Tibial nerve (tissue), 4 donors: ENCODE data around the gene BLOC1S1. TPM values are rescaled to one million over a fixed set of nuclear protein-coding genes. Genes with fewer than 3 reads are reported as not detected.
A peak's percentile ranks its signal among the peaks of the same experiment; 100 is the strongest.

Experiments used
- DNase-seq, 2 donors: peaks; one replicate each; pipeline ENCODE4 v3.0.0-alpha.2; 2019; ENCODE audit warnings: low spot score in 2 of 2
- H3K27ac ChIP-seq, 4 donors: fragments of 200-600 bp; sonication (generic) in 3 of 4; one replicate each; pipeline ENCODE4 v1.5.1; 2017 to 2019; ENCODE audit warnings: mild to moderate bottlenecking in 1 of 4
- H3K27me3 ChIP-seq, 2 donors: fragments of 200-600 bp; sonication (generic) in 1 of 2; one replicate each; pipeline versions ENCODE4 v1.5.1 to v1.6.0; 2017 to 2019
- H3K36me3 ChIP-seq, 3 donors: fragments of 200-600 bp; sonication (generic); one replicate each; pipeline ENCODE4 v1.5.1; 2018 to 2019
- H3K4me1 ChIP-seq, 4 donors: fragments of 200-600 bp; sonication (generic) in 3 of 4; one replicate each; pipeline ENCODE4 v1.5.1; 2017 to 2019
- H3K4me3 ChIP-seq, 4 donors: fragments of 200-600 bp; sonication (generic) in 3 of 4; one replicate each; pipeline ENCODE4 v1.5.1; 2017 to 2019; ENCODE audit warnings: mild to moderate bottlenecking in 1 of 4, moderate library complexity in 1 of 4
- H3K9me3 ChIP-seq, 4 donors: fragments of 200-600 bp; sonication (generic) in 3 of 4; one replicate each; pipeline ENCODE4 v1.5.1; 2017 to 2019
- EP300 ChIP-seq, 2 donors: sonication (generic); formaldehyde crosslinking; IDR thresholded peaks; one replicate each; pipeline ENCODE4 v1.6.1; 2017; ENCODE audit warnings: antibody characterized with exemption in 2 of 2, mild to moderate bottlenecking in 1 of 2
- POLR2A ChIP-seq, 2 donors: fragments of 450-650 bp; IDR thresholded peaks; one replicate each; pipeline ENCODE4 v1.6.1; 2017; ENCODE audit warnings: antibody characterized with exemption in 2 of 2, mild to moderate bottlenecking in 2 of 2, moderate library complexity in 2 of 2
- WGBS, 2 donors: methylation state at CpG; one replicate each; pipeline ENCODE4 v1.1.5; 2018; 5-methylcytosine and 5-hydroxymethylcytosine counted together
- total RNA-seq, 4 donors: library from RNA; depleted of rRNA; stranded (reverse); fragments of >200 nt; gene quantifications; one replicate each; pipeline ENCODE4 v1.1.0, GENCODE V29; 2016
- TF ChIP-seq, protein P1 (sequence below), 5 experiments: fragments of 200-600 bp in 3 of 5; fragments of 450-650 bp in 2 of 5; sonication (generic) in 3 of 5; IDR thresholded peaks; one replicate each; pipeline ENCODE4 v1.5.1; 2016 to 2019; ENCODE audit warnings: antibody characterized with exemption in 5 of 5, mild to moderate bottlenecking in 3 of 5, moderate library complexity in 2 of 5

BLOC1S1 gene
- total RNA-seq, 4 donors from 2014 or later, result 212 to 322 (median 264) TPM

- H3K4me3 ChIP-seq, result no peak overlapping the region
- no peaks in the 10 kb centered on the region for H3K36me3 ChIP-seq
- no peaks in the 10 kb centered on the region for H3K27me3 ChIP-seq
- peak overlapping the region in 2 of 4 donors; percentile 89 to 91 for H3K27ac ChIP-seq
- TF ChIP-seq POLR2A (IDR thresholded peaks at IDR 0.05) (no peak), EP300 (IDR thresholded peaks at IDR 0.05) (no peak)
- TF ChIP-seq, protein P1, sequence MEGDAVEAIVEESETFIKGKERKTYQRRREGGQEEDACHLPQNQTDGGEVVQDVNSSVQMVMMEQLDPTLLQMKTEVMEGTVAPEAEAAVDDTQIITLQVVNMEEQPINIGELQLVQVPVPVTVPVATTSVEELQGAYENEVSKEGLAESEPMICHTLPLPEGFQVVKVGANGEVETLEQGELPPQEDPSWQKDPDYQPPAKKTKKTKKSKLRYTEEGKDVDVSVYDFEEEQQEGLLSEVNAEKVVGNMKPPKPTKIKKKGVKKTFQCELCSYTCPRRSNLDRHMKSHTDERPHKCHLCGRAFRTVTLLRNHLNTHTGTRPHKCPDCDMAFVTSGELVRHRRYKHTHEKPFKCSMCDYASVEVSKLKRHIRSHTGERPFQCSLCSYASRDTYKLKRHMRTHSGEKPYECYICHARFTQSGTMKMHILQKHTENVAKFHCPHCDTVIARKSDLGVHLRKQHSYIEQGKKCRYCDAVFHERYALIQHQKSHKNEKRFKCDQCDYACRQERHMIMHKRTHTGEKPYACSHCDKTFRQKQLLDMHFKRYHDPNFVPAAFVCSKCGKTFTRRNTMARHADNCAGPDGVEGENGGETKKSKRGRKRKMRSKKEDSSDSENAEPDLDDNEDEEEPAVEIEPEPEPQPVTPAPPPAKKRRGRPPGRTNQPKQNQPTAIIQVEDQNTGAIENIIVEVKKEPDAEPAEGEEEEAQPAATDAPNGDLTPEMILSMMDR (IDR thresholded peaks at IDR 0.05), result no peak
- peaks cover 0 to 90% (median 41%) of the 10 kb centered on the region in 4 donors for H3K4me1 ChIP-seq
- 50% methylated on average over 2 of the region's 2 CpGs for WGBS, 2 donors
- no peaks in the 10 kb centered on the region for H3K9me3 ChIP-seq
- no peak for DNase-seq
Measured at GRCh38 chr12:55713721-55714120, 2.1 kb upstream of the BLOC1S1 start.

DNA sequence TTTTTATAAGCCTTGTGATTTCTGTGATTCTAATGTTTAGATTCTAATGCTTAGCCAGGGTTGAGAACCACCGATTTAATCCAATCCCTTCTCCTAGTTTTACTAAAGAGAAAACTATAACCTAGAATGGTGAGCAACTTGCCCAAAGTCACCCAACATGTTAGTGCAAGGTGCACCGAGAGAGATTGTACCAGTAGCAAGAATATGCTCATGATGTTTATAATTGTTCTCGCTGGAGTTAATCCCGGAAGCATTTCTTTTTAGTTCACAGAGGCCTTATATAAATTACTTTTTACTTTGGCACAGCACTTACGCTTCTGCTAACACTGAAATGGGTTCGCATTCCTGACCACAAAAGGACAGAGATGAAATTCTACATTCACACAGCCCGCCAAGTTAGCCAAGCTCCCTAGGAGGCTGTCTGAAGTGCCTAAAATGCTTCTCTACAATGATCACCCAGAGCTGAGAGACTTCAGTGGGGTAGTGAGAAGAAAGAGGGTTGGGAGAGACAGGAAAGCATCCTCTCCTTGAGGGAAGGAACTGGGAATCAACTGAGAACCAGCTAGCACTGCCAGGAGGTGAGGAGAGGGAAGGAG, 579 bp upstream of the BLOC1S1 start:
- Histone ChIP-seq H3K27ac (peak overlapping the region; percentile 89 to 94 (median 92)), H3K27me3 (no peaks in the 10 kb centered on the region), H3K36me3 (no peaks in the 10 kb centered on the region), H3K4me3 (peak overlapping the region; percentile 69 to 81 (median 70)), H3K9me3 (no peaks in the 10 kb centered on the region), H3K4me1 (peaks cover 0 to 90% (median 49%) of the 10 kb centered on the region in 4 donors)
- no peak for TF ChIP-seq POLR2A (IDR thresholded peaks at IDR 0.05)
- no peak for TF ChIP-seq EP300 (IDR thresholded peaks at IDR 0.05)
- TF ChIP-seq, protein P1 (IDR thresholded peaks at IDR 0.05), result no peak
- DNase-seq, result no peak
- WGBS, 2 donors, result 39 to 45% methylated on average over 7 of the region's 7 CpGs

DNA sequence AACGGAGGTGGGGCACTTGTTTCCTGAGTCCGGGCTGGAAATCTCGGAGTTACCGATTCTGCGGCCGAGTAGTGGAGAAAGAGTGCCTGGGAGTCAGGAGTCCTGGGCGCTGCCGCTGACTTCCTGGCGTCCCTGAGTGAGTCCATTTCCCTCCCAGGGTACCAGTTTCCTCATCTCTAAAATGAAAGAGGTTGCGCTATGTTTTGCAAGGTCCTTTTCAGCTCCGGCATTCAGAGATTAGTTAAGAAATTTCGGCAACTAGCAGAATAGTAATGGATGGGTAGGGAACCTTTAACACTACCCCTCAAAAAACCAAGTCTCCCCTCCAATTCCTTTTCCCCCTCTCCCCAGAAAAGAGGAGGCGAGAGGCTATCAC, 724 bp downstream of the BLOC1S1 start:
- TF ChIP-seq, protein P1 (IDR thresholded peaks at IDR 0.05), result no peak
- TF ChIP-seq EP300 (IDR thresholded peaks at IDR 0.05) (no peak), POLR2A (IDR thresholded peaks at IDR 0.05) (no peak)
- 6% methylated on average over 13 of the region's 13 CpGs for WGBS, 2 donors
- H3K9me3 ChIP-seq, result no peaks in the 10 kb centered on the region
- no peaks in the 10 kb centered on the region for H3K36me3 ChIP-seq
- H3K4me3 ChIP-seq, result peak overlapping the region; percentile 69 to 81 (median 70)
- H3K27me3 ChIP-seq, result no peaks in the 10 kb centered on the region
- peaks cover 0 to 91% (median 62%) of the 10 kb centered on the region in 4 donors for H3K4me1 ChIP-seq
- DNase-seq, result no peak
- H3K27ac ChIP-seq, result peak overlapping the region; percentile 89 to 94 (median 92)

DNA sequence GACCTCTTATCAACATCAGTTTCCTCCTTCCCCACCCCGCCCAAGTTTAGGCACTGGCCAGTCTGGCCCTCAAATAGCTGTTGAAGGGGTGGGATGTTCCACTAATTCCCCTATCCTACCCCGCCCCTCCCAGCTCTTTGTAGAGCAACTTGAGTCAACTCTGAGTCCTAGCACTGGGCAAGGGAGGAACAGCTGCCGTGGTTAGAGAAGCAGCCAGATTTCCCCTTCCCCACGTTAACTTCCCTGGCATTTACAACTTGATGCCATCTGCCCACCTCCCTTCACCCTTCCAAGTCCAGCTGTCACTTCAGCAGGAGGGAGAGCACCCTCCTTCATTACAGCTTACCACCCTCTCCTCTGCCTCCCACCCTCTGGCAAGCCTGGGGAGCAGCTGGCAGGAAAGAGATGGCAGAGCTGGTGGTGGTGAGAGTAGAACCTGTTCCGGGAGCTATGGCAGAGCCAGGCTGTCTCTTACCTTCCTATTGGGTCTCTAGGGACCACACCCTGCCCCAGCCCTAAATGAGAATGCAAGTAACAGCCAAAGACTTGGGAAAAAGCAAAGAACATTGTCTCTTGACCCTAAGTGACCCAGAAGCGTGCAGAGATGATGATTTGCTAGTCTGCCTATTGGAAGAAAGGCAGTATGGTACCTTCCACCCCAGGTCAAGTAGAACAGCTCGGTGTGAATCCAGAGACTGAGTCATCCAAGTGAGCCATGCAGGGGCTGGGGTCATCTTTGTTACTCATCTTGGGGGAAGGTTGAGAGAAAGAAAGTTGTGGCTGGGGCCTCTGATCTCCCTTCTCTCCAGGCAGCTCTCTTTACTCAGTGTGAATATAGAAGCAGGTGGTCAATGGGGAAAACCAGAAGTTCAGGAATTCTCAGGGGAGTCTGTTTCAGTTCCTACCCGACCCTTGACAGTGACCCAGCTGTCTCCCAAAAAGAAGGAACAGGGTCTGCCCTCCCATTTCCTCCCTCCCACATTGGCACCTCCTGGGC, 1.5 kb downstream of the BLOC1S1 start:
- peaks cover 0 to 89% (median 65%) of the 10 kb centered on the region in 4 donors for H3K4me1 ChIP-seq
- H3K4me3 ChIP-seq, result peak overlapping the region; percentile 69 to 81 (median 70)
- no peaks in the 10 kb centered on the region for H3K9me3 ChIP-seq
- 14 to 16% methylated on average over 8 of the region's 8 CpGs for WGBS, 2 donors
- no peaks in the 10 kb centered on the region for H3K27me3 ChIP-seq
- no peak for DNase-seq
- H3K36me3 ChIP-seq, result peaks cover 0 to under 1% (median 0%) of the 10 kb centered on the region in 3 donors
- H3K27ac ChIP-seq, result peak overlapping the region; percentile 89 to 94 (median 92)
- no peak for TF ChIP-seq EP300 (IDR thresholded peaks at IDR 0.05)
- TF ChIP-seq, protein P1 (IDR thresholded peaks at IDR 0.05), result no peak
- no peak for TF ChIP-seq POLR2A (IDR thresholded peaks at IDR 0.05)
